RPMI8226 (cell line): Measurements from ENCODE around the gene MEG3.

Source experiments
- DNase-seq: peaks from one replicate; pipeline ENCODE4 v3.0.0-alpha.2; 2015

MEG3 gene

GRCh38 chr14:100883789-100884101 is 57.8 kb downstream of the MEG3 start:
- no peak for DNase-seq

- no peak for DNase-seq
These were observed 58.5 kb downstream of the MEG3 start for GRCh38 chr14:100884456-100884855.

GRCh38 chr14:100885196-100885595 is 59.3 kb downstream of the MEG3 start:
- no peak for DNase-seq

GRCh38 chr14:100885617-100886016 is 59.7 kb downstream of the MEG3 start:
- DNase-seq: no peak

- DNase-seq: no peak
These were observed 61.9 kb downstream of the MEG3 start for GRCh38 chr14:100887728-100888335.

- no peak for DNase-seq
These were observed 62.9 kb downstream of the MEG3 start for GRCh38 chr14:100888789-100889315.

- no peak for DNase-seq
These were observed 63.7 kb downstream of the MEG3 start for GRCh38 chr14:100889641-100890040.

- DNase-seq: no peak
These were observed 64.3 kb downstream of the MEG3 start for GRCh38 chr14:100890061-100890850.

- DNase-seq: no peak
These were observed 65.1 kb downstream of the MEG3 start for GRCh38 chr14:100891051-100891450.

- DNase-seq: no peak
These were observed 65.9 kb downstream of the MEG3 start for GRCh38 chr14:100891501-100892445.

GRCh38 chr14:100892496-100893227 is 66.7 kb downstream of the MEG3 start:
- DNase-seq: no peak

GRCh38 chr14:100893228-100893601 is 67.3 kb downstream of the MEG3 start:
- DNase-seq: no peak

GRCh38 chr14:100893760-100894159 is 67.8 kb downstream of the MEG3 start:
- DNase-seq: no peak

GRCh38 chr14:100894416-100894815 is 68.5 kb downstream of the MEG3 start:
- no peak for DNase-seq

- no peak for DNase-seq
These were observed 69.5 kb downstream of the MEG3 start for GRCh38 chr14:100895411-100895810.

GRCh38 chr14:100896369-100897060 is 70.6 kb downstream of the MEG3 start:
- DNase-seq: no peak

- DNase-seq: no peak
These were observed 72.5 kb downstream of the MEG3 start for GRCh38 chr14:100898465-100898864.

GRCh38 chr14:100898935-100899883 is 73.3 kb downstream of the MEG3 start:
- DNase-seq: no peak

- DNase-seq: no peak
These were observed 74.2 kb downstream of the MEG3 start for GRCh38 chr14:100899884-100900771.
